Measurements from ENCODE around the gene CC2D1A.

CC2D1A gene

DNA sequence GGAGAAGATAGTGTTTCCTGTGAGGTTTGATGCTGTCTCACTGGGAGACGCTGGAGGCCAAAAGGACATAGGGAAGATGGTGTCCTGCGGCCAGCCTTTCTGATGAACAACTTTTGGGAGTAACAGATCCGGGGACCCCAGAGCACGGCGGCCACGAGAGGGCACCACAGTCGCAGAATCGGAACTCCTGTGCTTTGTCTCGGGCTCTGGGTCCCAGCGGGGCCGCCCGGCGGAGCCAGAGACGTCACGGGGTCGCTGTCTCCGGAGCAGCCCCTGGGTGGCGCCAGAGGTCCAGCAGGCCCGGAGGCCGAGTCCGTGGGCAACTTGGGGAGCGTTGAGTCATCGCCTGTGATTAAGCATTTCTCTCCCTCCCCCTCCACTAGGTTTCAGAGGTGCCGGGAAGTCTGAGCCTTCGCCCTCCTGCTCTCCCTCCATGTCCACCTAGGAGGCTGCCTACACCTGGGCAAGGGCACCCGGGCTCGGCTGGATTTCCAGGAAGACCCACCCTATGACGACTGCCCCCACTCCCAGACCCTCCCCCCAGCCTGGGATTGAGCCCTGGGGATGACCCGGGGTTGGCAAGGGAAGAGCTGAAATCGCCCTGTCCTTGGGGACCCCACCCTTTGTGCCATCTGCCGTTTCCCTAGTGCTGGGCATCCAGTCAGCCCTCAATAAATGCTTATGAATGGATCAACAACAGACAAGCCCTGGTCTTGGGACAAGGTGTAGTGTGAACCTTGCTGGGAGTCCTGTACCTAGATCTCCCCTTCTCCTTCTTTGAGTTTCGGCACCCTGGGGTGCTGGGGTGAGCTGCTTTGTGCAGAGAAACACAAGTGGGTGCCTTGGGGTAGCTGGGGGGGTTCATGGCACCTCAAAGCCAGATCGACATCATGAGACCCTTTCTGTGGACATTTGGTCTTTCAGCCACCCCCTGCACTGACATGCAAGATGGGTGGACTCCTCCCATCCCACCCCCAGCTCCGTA lies 25.6 kb upstream of the CC2D1A start:
- peak; percentile 90 to 95 for DNase-seq

DNA sequence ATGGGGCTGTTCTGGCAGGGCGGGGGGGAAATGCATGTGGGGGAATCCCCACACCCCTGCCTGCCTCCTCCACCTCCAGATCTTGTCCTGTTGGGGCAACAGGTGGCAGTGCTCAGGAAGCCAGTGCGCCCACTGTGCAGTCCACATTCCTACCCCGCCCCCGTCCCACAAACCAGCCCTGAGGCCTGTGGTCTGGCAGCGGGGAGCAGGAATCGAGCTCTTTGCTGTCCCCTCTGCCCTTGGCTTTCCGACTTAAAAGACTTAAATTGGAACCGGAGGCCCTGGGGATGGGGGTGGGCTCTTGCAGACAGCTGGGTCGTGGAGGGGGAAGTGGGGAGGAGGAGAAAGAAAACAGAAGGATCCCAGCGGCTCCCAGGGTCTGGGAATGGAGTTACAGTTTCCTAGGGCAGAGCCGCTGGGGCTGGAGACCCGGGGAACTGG lies 24.7 kb upstream of the CC2D1A start:
- no peak for DNase-seq

GRCh38 chr19:13881692-13882418 lies 24.1 kb upstream of the CC2D1A start:
- no peak for DNase-seq

- no peak for DNase-seq
These were observed 23.6 kb upstream of the CC2D1A start for GRCh38 chr19:13882419-13882795.

DNA sequence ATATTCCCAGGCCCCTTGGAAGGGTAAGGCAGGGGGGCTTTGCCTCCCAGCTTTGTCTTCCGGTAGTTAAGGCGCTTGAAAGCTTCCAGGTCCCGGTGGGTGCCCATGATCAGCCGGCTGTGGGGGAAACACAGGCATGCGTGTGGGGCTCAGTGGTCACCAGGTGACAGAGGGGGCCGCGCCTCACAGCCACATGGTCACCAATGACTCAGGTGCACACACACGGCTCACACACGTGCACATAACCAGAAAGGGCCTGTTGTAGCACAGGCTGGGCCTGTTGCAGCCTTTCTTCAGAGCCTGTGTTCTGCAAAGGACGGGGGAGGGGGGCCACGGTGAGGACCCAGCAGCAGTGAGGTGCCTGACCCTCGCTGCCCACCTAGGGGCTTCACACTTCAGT lies 23.2 kb upstream of the CC2D1A start:
- DNase-seq, result no peak

DNA sequence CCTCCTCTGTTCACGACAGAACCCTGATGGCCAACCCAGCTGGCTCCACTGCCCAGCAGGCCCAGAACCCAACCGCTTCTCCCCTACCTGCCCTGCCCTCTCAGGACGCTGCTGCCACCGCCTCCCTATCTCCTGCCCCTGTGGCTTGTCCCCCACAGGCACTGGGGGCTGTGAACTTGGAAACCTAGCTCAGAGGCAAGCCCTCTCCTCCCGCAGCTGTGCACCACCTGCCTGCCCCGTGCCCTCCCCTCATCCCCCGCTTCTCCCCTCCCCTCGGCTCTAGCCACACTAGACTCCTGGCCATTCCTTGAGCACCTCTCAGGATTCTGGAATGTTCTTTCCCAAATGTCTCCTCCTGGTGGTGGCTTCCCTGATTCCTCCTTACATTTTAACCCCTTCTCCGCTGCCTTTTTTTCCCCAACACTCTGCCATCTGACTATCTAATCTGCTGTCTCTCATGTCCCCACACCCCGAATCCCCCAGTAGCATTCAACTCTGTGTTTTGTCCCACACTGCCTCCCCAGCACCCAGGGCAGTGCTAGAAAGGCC lies 22.4 kb upstream of the CC2D1A start:
- no peak for DNase-seq

DNA sequence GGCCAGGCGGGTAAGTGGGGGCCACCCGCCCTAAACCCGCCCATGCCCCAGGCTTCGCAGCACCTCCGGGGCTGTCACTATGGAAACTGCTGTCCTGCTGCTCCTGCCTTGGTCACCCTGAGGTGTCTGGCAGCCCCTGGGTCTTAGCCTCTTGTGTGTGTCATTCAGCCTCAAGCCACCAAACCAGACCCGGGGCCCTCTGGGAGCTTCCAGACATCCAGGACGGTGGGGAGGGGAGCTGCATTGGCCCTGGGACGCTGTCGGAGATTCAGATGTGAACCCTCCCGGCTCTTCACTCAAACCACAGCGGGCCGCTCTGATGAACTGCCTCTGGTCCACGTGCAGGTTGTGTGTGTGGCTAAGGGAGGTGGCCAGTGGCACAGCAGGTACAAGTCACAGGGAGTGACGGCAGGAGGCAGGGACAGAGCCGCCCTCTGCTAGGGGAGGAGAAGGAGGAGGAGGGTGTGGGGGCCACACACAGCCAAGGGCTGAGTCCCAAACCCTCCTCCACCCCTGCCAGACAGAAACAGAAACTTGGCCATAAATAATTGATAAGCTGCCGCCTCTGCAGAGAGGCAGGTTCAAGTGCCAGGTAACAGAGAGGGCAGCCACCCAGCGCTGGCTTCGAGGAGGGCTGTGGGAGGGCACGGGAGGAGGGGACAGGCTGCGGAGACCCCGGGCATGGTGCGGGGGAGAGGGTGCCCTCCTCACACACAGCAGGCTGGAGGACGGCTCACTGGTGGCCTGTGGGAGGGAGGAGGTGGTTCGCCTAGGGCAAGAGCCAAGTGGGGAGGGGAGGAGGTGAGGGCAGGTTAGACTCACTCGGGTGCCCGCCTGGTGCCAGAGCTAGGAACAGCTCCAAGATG lies 21.0 kb upstream of the CC2D1A start:
- peak in 1 of 2 experiments; percentile 27 for DNase-seq

- no peak for DNase-seq
These were observed 20.1 kb upstream of the CC2D1A start for GRCh38 chr19:13885826-13886365.

DNA sequence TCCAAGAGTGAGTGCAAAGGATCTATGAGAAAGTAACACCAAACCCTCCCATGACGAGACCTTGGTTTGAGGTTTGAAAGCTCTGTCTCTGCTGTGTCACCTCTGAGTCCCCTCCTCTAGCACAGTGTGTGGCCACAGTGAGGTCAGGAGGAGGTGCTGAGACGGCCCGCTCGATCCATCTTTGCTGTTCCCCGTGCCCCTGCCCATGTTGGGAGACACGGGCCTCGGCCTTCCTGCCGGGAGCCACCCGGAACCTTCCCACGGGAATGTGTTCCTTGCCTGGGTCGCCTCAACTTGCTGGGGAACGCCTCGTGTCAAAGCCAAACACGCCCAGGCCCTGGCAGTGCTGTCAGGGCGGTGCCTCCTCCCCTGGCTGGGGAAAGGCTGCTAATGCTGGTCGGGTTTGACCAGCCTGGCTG lies 19.0 kb upstream of the CC2D1A start:
- no peak for DNase-seq

- no peak for DNase-seq
These were observed 18.5 kb upstream of the CC2D1A start for GRCh38 chr19:13887517-13887916.

- no peak for DNase-seq
These were observed 17.7 kb upstream of the CC2D1A start for GRCh38 chr19:13888281-13888680.

- no peak for DNase-seq
These were observed 15.9 kb upstream of the CC2D1A start for GRCh38 chr19:13890136-13890535.

- DNase-seq, result no peak
These were observed 13.1 kb upstream of the CC2D1A start for GRCh38 chr19:13892870-13893269.

GRCh38 chr19:13894552-13894951 lies 11.4 kb upstream of the CC2D1A start:
- DNase-seq, result no peak

GRCh38 chr19:13896227-13896626 lies 9.8 kb upstream of the CC2D1A start:
- DNase-seq, result no peak

DNA sequence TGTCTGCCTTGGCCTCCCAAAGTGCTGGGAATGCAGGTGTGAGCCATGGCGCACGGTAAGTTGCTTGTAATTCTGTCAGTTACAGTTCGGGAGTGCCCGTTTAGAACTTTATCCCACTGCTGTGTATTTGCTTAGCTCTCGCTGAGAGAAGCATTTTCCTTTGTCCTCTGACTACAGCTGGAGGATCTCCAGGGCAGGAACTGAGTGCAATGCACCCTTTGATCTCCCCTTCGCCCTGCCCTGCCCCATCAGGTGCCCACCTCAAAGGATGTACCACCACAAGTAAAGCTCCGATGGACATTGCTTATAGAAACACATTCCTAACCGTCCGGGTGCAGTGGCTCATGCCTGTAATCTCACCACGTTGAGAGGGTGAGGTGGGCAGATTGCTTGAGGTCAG lies 6.6 kb upstream of the CC2D1A start:
- DNase-seq, result peak in 1 of 2 experiments; percentile 8

- DNase-seq, result no peak
These were observed 6.0 kb upstream of the CC2D1A start for GRCh38 chr19:13899912-13900584.

DNA sequence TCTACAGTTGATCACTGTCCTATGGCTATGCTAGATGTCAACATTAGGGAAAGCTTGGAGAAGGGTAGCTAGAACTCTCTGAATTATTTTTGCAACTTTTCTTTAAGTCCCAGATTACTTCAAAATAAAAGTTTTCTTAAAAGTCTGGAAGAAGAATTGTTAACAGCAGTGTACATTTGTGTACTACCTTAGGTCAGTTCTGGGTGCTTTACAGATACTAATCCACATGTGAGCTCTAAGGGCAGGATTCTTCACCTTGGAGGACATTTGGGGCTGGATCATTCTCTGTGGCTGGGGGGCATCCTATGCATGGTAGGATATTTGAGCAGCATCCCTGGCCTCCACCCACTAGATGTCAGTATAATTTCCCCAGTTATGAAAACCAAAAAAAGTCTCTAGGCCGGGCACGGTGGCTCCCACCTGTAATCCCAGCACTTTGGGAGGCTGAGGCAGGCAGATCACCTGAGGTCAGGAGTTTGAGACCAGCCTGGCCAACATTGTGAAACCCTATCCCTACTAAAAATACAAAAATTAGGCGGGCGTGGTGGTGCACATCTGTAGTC lies 2.9 kb upstream of the CC2D1A start:
- DNase-seq, result no peak

GRCh38 chr19:13906521-13906904 lies 512 bp downstream of the CC2D1A start:
- no peak for DNase-seq

GRCh38 chr19:13906910-13907309 lies 909 bp downstream of the CC2D1A start:
- DNase-seq, result no peak

- no peak for DNase-seq
These were observed 2.7 kb downstream of the CC2D1A start for GRCh38 chr19:13908674-13909073.

Data from NCI-H2081 (cell line).